Measurements from ENCODE around the gene CACNA2D3. TPM values are rescaled to one million over a fixed set of nuclear protein-coding genes. Genes with fewer than 3 reads are reported as not detected.

The CACNA2D3 gene
- total RNA-seq, 6 donors from 2014 or later, result 2.9 to 16.8 (median 4.9) TPM

GRCh38 chr3:54376939-54377578, 254.7 kb downstream of the CACNA2D3 start:
- no peak for TF ChIP-seq POLR2A (IDR thresholded peaks at IDR 0.05)
- no peak for TF ChIP-seq EP300 (IDR thresholded peaks at IDR 0.05)
- TF ChIP-seq POLR2AphosphoS5 (IDR thresholded peaks at IDR 0.05), result no peak
- no peak for TF ChIP-seq CTCF (IDR thresholded peaks at IDR 0.05)
- no peaks in the 10 kb centered on the region for H3K4me1 ChIP-seq
- H3K27me3 ChIP-seq, result no peaks in the 10 kb centered on the region
- 66 to 67% methylated on average over 4 of the region's 4 CpGs for WGBS, 2 donors
- no peak for ATAC-seq (ENCODE audit: low FRiP score in 2 of 2)
- no peaks in the 10 kb centered on the region for H3K36me3 ChIP-seq
- H3K27ac ChIP-seq, result no peak overlapping the region
- no peak for DNase-seq
- H3K9me3 ChIP-seq, result no peaks in the 10 kb centered on the region
- no peak overlapping the region for H3K4me3 ChIP-seq

DNA sequence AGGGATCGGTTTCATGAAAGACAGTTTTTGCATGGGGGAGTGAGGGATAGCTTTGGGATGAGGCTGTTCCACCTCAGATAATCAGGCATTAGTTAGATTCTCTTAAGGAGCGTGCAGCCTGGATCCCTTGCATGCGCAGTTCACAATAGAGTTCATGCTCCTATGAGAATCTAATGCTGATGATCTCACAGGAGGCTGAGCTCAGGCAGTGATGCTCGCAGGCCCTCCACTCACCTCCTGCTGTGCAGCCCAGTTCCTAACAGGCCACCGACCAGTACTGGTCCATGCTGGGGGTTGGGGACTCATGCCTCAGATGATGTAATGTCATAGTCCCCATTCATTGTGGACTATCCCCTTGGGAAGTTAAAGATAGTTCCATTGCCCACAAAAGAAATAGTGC, 255.8 kb downstream of the CACNA2D3 start:
- Histone ChIP-seq H3K4me3 (no peak overlapping the region), H3K9me3 (no peaks in the 10 kb centered on the region), H3K4me1 (no peaks in the 10 kb centered on the region), H3K27ac (no peak overlapping the region), H3K36me3 (no peaks in the 10 kb centered on the region), H3K27me3 (no peaks in the 10 kb centered on the region)
- WGBS, 2 donors, result 93 to 100% methylated on average over 4 to 5 of the region's 5 CpGs
- no peak for DNase-seq
- TF ChIP-seq EP300 (IDR thresholded peaks at IDR 0.05), result no peak
- no peak for TF ChIP-seq POLR2AphosphoS5 (IDR thresholded peaks at IDR 0.05)
- no peak for TF ChIP-seq POLR2A (IDR thresholded peaks at IDR 0.05)
- TF ChIP-seq CTCF (IDR thresholded peaks at IDR 0.05), result no peak
- no peak for ATAC-seq (ENCODE audit: low FRiP score in 2 of 2)

DNA sequence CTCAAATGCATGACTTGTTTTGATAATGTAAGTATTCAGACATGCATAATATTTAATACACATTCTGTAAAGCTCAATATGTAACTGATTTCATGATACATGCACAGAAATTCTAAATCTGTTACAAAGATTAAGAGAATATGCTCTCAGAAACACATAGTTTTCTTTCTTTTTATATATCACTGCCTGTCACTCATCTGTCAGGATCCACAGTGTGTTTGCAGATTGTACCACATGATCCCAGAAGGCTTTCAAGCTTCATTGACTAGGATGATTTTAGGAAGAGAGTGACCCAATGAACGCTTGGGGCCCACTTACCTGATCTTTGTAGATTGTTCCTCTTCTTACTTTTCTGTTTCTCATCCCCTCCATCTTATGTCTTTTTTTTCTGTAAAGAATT, 261.9 kb downstream of the CACNA2D3 start:
- H3K4me1 ChIP-seq, result no peaks in the 10 kb centered on the region
- WGBS, 2 donors, result 80 to 91% methylated on average over 1 of the region's 1 CpG
- no peak overlapping the region for H3K4me3 ChIP-seq
- no peak for DNase-seq
- no peaks in the 10 kb centered on the region for H3K27me3 ChIP-seq
- no peak overlapping the region for H3K27ac ChIP-seq
- H3K36me3 ChIP-seq, result no peaks in the 10 kb centered on the region
- no peak for ATAC-seq (ENCODE audit: low FRiP score in 2 of 2)
- H3K9me3 ChIP-seq, result no peaks in the 10 kb centered on the region
- no peak for TF ChIP-seq CTCF (IDR thresholded peaks at IDR 0.05)
- TF ChIP-seq EP300 (IDR thresholded peaks at IDR 0.05), result no peak
- TF ChIP-seq POLR2A (IDR thresholded peaks at IDR 0.05), result no peak
- no peak for TF ChIP-seq POLR2AphosphoS5 (IDR thresholded peaks at IDR 0.05)

GRCh38 chr3:54390582-54390981, 268.2 kb downstream of the CACNA2D3 start:
- Histone ChIP-seq H3K4me3 (no peak overlapping the region), H3K9me3 (no peaks in the 10 kb centered on the region), H3K27me3 (no peaks in the 10 kb centered on the region), H3K36me3 (no peaks in the 10 kb centered on the region), H3K4me1 (no peaks in the 10 kb centered on the region), H3K27ac (no peak overlapping the region)
- ATAC-seq (ENCODE audit: low FRiP score in 2 of 2) (no peak), DNase-seq (no peak)
- TF ChIP-seq CTCF (IDR thresholded peaks at IDR 0.05), result no peak
- TF ChIP-seq POLR2A (IDR thresholded peaks at IDR 0.05), result no peak
- TF ChIP-seq EP300 (IDR thresholded peaks at IDR 0.05), result no peak
- TF ChIP-seq POLR2AphosphoS5 (IDR thresholded peaks at IDR 0.05), result no peak
- WGBS, 2 donors, result 64 to 77% methylated on average over 2 of the region's 2 CpGs

DNA sequence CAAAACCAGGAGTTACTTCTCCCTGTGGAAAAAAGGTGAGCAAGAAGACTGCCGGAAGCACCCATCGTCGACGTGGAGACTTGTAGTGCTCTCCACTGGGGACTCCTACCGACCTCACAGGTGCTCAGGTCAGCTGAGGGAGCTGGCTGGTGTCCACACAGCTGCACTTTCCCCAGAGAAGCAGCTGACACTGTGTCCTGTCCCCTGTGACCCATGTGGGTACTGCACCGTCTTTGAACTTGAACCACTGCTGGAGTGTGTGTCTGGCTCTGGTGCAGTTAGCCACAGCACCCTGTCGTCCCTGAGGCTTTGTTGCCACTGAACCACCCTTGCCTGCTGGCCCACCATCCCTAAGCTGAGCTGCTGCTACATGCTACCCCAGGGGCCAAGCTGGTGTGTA, 270.8 kb downstream of the CACNA2D3 start:
- TF ChIP-seq CTCF (IDR thresholded peaks at IDR 0.05) (no peak), POLR2A (IDR thresholded peaks at IDR 0.05) (no peak), POLR2AphosphoS5 (IDR thresholded peaks at IDR 0.05) (no peak), EP300 (IDR thresholded peaks at IDR 0.05) (no peak)
- WGBS, 2 donors, result 83 to 86% methylated on average over 5 to 7 of the region's 7 CpGs
- DNase-seq, result no peak

More for the DNA sequence above, 270.8 kb downstream of the CACNA2D3 start:
- ATAC-seq (ENCODE audit: low FRiP score in 2 of 2), result peak in 1 of 2 donors; percentile 61
- Histone ChIP-seq H3K27ac (no peak overlapping the region), H3K4me1 (no peaks in the 10 kb centered on the region), H3K36me3 (no peaks in the 10 kb centered on the region), H3K9me3 (no peaks in the 10 kb centered on the region), H3K4me3 (no peak overlapping the region), H3K27me3 (no peaks in the 10 kb centered on the region)

Data from upper lobe of left lung (tissue), 6 donors.